H9 (cell line): Measurements from ENCODE around the gene TNIP2. TPM values are rescaled to one million over a fixed set of nuclear protein-coding genes. Genes with fewer than 3 reads are reported as not detected.

Source experiments
- DNase-seq: peaks from one replicate; pipeline ENCODE4 v3.0.0-alpha.2; 2017
- H2AFZ ChIP-seq: one replicate; pipeline ENCODE4 v1.6.1; 2013; ENCODE audit warnings: mild to moderate bottlenecking, low read length, control low read depth, moderate library complexity
- H2AK5ac ChIP-seq: 2 replicates; pipeline ENCODE4 v1.6.1; 2013; ENCODE audit warnings: low read length, control low read depth, mixed read lengths; ENCODE audit not compliant: insufficient read length
- H2BK120ac ChIP-seq: one replicate; pipeline ENCODE4 v1.6.1; 2013; ENCODE audit warnings: low read depth, mild to moderate bottlenecking, low read length, control low read depth, inconsistent platforms; ENCODE audit not compliant: poor library complexity, severe bottlenecking
- H2BK12ac ChIP-seq: 2 replicates; pipeline ENCODE4 v1.6.1; 2013; ENCODE audit warnings: low read length, control low read depth, mixed read lengths, low read depth; ENCODE audit not compliant: insufficient read length
- H2BK15ac ChIP-seq: 2 replicates; pipeline ENCODE4 v1.6.1; 2013; ENCODE audit warnings: low read depth, low read length, control low read depth
- H2BK20ac ChIP-seq: one replicate; pipeline ENCODE4 v1.6.1; 2013; ENCODE audit warnings: low read depth, mild to moderate bottlenecking, low read length, control low read depth, inconsistent platforms; ENCODE audit not compliant: poor library complexity, severe bottlenecking
- H2BK5ac ChIP-seq: 2 replicates; pipeline ENCODE4 v1.6.1; 2013; ENCODE audit warnings: low read length, control low read depth, mixed read lengths; ENCODE audit not compliant: insufficient read length
- H3K14ac ChIP-seq: 2 replicates; pipeline ENCODE4 v1.6.1; 2013; ENCODE audit warnings: low read length, control low read depth; ENCODE audit not compliant: insufficient read depth
- H3K18ac ChIP-seq: 2 replicates; pipeline ENCODE4 v1.6.1; 2013; ENCODE audit warnings: low read depth, mild to moderate bottlenecking, mixed read lengths, low read length, control low read depth; ENCODE audit not compliant: insufficient read length
- H3K23ac ChIP-seq: 2 replicates; pipeline ENCODE4 v1.6.1; 2013; ENCODE audit warnings: low read length, control low read depth, mixed read lengths, low read depth; ENCODE audit not compliant: insufficient read length
- H3K23me2 ChIP-seq: 2 replicates; pipeline ENCODE4 v1.6.1; 2013; ENCODE audit warnings: low read depth, mild to moderate bottlenecking, mixed read lengths, low read length, control low read depth; ENCODE audit not compliant: insufficient read length, poor library complexity, severe bottlenecking
- H3K27ac ChIP-seq: 2 replicates; pipeline ENCODE4 v1.5.1; 2013; ENCODE audit warnings: low read length, control low read depth, mixed read lengths, low read depth; ENCODE audit not compliant: insufficient read length
- H3K27me3 ChIP-seq: 2 replicates; pipeline ENCODE4 v1.6.1; 2013; ENCODE audit warnings: low read length, control low read depth, inconsistent platforms; ENCODE audit not compliant: insufficient read depth
- H3K4ac ChIP-seq: 2 replicates; pipeline ENCODE4 v1.6.1; 2013; ENCODE audit warnings: low read depth, mild to moderate bottlenecking, control low read depth, inconsistent platforms, low read length, moderate library complexity
- H3K4me1 ChIP-seq: 2 replicates; pipeline ENCODE4 v1.6.1; 2013; ENCODE audit warnings: low read length, control low read depth, inconsistent platforms; ENCODE audit not compliant: insufficient read depth
- H3K4me2 ChIP-seq: 2 replicates; pipeline ENCODE4 v1.6.1; 2013; ENCODE audit warnings: low read length, control low read depth, mixed read lengths; ENCODE audit not compliant: insufficient read length, insufficient read depth
- H3K56ac ChIP-seq: 2 replicates; pipeline ENCODE4 v1.6.1; 2013; ENCODE audit warnings: low read depth, mild to moderate bottlenecking, mixed read lengths, low read length, control low read depth; ENCODE audit not compliant: insufficient read length
- H3K79me1 ChIP-seq: 2 replicates; pipeline ENCODE4 v1.6.1; 2013; ENCODE audit warnings: low read depth, mild to moderate bottlenecking, moderate library complexity, low read length, control low read depth, inconsistent platforms; ENCODE audit not compliant: insufficient read depth, poor library complexity, severe bottlenecking
- H3K79me2 ChIP-seq: 2 replicates; pipeline ENCODE4 v1.6.1; 2013; ENCODE audit warnings: low read length, control low read depth, inconsistent platforms; ENCODE audit not compliant: insufficient read depth
- H3K9ac ChIP-seq: 2 replicates; pipeline ENCODE4 v1.6.1; 2013; ENCODE audit warnings: low read length, control low read depth, mixed read lengths; ENCODE audit not compliant: insufficient read length; ENCODE audit errors: extremely low read depth
- H3K9me3 ChIP-seq: one replicate; pipeline ENCODE4 v1.6.1; 2013; ENCODE audit warnings: low read depth, low read length, inconsistent platforms; ENCODE audit not compliant: control insufficient read depth
- H3T11ph ChIP-seq: one replicate; pipeline ENCODE4 v1.6.1; 2013; ENCODE audit warnings: mild to moderate bottlenecking, low read length, control low read depth, inconsistent platforms
- H4K20me1 ChIP-seq: one replicate; pipeline ENCODE4 v1.6.1; 2013; ENCODE audit not compliant: control insufficient read depth, insufficient read length, insufficient read depth
- H4K5ac ChIP-seq: 2 replicates; pipeline ENCODE4 v1.6.1; 2013; ENCODE audit warnings: low read depth, mild to moderate bottlenecking, mixed read lengths, low read length, control low read depth; ENCODE audit not compliant: insufficient read length
- H4K8ac ChIP-seq: replicated peaks from 2 replicates; pipeline ENCODE4 v1.6.1; 2013; ENCODE audit warnings: low read length, control low read depth, mixed read lengths, low read depth; ENCODE audit not compliant: insufficient read length
- H4K91ac ChIP-seq: 2 replicates; pipeline ENCODE4 v1.6.1; 2013; ENCODE audit warnings: low read depth, mild to moderate bottlenecking, moderate library complexity, mixed read lengths, low read length, control low read depth; ENCODE audit not compliant: insufficient read length
- H3K27ac Mint-ChIP-seq, 3 experiments: 2 replicates in 2 of 3; 3 replicates in 1 of 3; pipeline ENCODE4 v1.8.0; 2020 to 2021; ENCODE audit warnings: mixed read lengths in 3 of 3, mild to moderate bottlenecking in 1 of 3, moderate library complexity in 1 of 3
- H3K27me3 Mint-ChIP-seq: 2 replicates; pipeline ENCODE4 v1.8.0; 2021; ENCODE audit warnings: low read depth, mild to moderate bottlenecking, moderate library complexity, mixed read lengths
- H3K36me3 Mint-ChIP-seq, 3 experiments: 2 replicates in 2 of 3; 3 replicates in 1 of 3; pipeline ENCODE4 v1.8.0; 2020 to 2021; ENCODE audit warnings: low read depth in 3 of 3, mixed read lengths in 3 of 3; ENCODE audit not compliant: insufficient read depth in 1 of 3
- H3K4me1 Mint-ChIP-seq, 2 experiments: 2 replicates each; pipeline ENCODE4 v1.8.0; 2020; ENCODE audit warnings: mixed read lengths in 2 of 2
- H3K4me3 Mint-ChIP-seq, 2 experiments: 2 replicates in 1 of 2; 3 replicates in 1 of 2; pipeline ENCODE4 v1.8.0; 2020 to 2021; ENCODE audit warnings: mild to moderate bottlenecking in 2 of 2, mixed read lengths in 2 of 2, moderate library complexity in 1 of 2
- H3K9me3 Mint-ChIP-seq, 2 experiments: 2 replicates in 1 of 2; 3 replicates in 1 of 2; pipeline ENCODE4 v1.8.0; 2020; ENCODE audit warnings: mild to moderate bottlenecking in 2 of 2, mixed read lengths in 2 of 2, moderate library complexity in 1 of 2
- CTCF ChIP-seq: fragments of 200-600 bp; sonication (generic); conservative IDR thresholded peaks from 3 replicates; pipeline ENCODE4 v1.8.0; 2021; ENCODE audit warnings: antibody characterized with exemption, mild to moderate bottlenecking
- WGBS: extraction: QIAGEN DNeasy Blood & Tissue Kit; methylation state at CpG from one replicate; pipeline ENCODE4 v1.1.7; 2013; ENCODE audit warnings: missing lambda C conversion rate, low lambda C conversion rate, mixed read lengths; ENCODE audit not compliant: insufficient read length; ENCODE audit errors: extremely low coverage; 5-methylcytosine and 5-hydroxymethylcytosine counted together
- total RNA-seq: library from RNA; stranded (reverse); gene quantifications from 2 replicates; pipeline ENCODE4 v1.2.1, GENCODE V29; 2021

TNIP2 gene
- total RNA-seq, 1 experiment from 2014 or later, result 44.7 TPM

- Histone ChIP-seq H2BK15ac (no peak overlapping the region), H3K27me3 (no peaks in the 10 kb centered on the region), H3K9ac (no peak overlapping the region), H3K79me1 (no peaks in the 10 kb centered on the region), H2BK20ac (no peak overlapping the region), H3K14ac (no peak overlapping the region), H2BK12ac (no peak overlapping the region), H3K27ac (no peak overlapping the region), H3K4ac (no peak overlapping the region), H3K56ac (no peak overlapping the region), H2AK5ac (no peak overlapping the region), H2BK5ac (no peak overlapping the region), H2AFZ (no peak overlapping the region), H3K79me2 (no peaks in the 10 kb centered on the region), H3K18ac (no peak overlapping the region), H3K4me1 (no peaks in the 10 kb centered on the region), H3K23me2 (no peaks in the 10 kb centered on the region), H4K91ac (no peak overlapping the region), H2BK120ac (no peak overlapping the region), H3K23ac (no peak overlapping the region), H3K9me3 (no peaks in the 10 kb centered on the region), H4K8ac (no peak overlapping the region), H3K4me2 (no peak overlapping the region), H4K5ac (no peak overlapping the region), H3T11ph (no peak overlapping the region), H4K20me1 (no peaks in the 10 kb centered on the region)
- H3K4me3 Mint-ChIP-seq, result no peak overlapping the region
- TF ChIP-seq CTCF, result no peak
- no peaks in the 10 kb centered on the region for H3K9me3 Mint-ChIP-seq
- H3K36me3 Mint-ChIP-seq, result peaks cover 12 to 44% (median 15%) of the 10 kb centered on the region in 3 experiments; a peak in 6 of 7 replicates
- H3K4me1 Mint-ChIP-seq, result no peaks in the 10 kb centered on the region
- H3K27me3 Mint-ChIP-seq, result no peaks in the 10 kb centered on the region
- H3K27ac Mint-ChIP-seq, result no peak overlapping the region
- no peak for DNase-seq
- no CpG with 5 or more reads among the region's 4 CpGs for WGBS
Measured at GRCh38 chr4:2725380-2725779, 30.8 kb downstream of the TNIP2 start.
